Measurements from ENCODE around the gene VPREB1.
"Not testable (repeated sequence)": the region's sequence is repeated elsewhere in the genome, so short reads cannot be mapped to it uniquely, and the experiment has no call there.

VPREB1 gene

GRCh38 chr22:22214819-22215329 is 29.7 kb upstream of the VPREB1 start:
- no peak for DNase-seq (ENCODE audit: low spot score)

GRCh38 chr22:22215659-22216449 is 28.7 kb upstream of the VPREB1 start:
- no peak for DNase-seq (ENCODE audit: low spot score)

GRCh38 chr22:22216450-22216959 is 28.1 kb upstream of the VPREB1 start:
- no peak for DNase-seq (ENCODE audit: low spot score)

- no peak for DNase-seq (ENCODE audit: low spot score)
These were observed 26.3 kb upstream of the VPREB1 start for GRCh38 chr22:22218302-22218701.

- DNase-seq (ENCODE audit: low spot score), result no peak
These were observed 25.2 kb upstream of the VPREB1 start for GRCh38 chr22:22219140-22219996.

- DNase-seq (ENCODE audit: low spot score), result not testable (repeated sequence)
These were observed 23.5 kb upstream of the VPREB1 start for GRCh38 chr22:22221043-22221442.

GRCh38 chr22:22226448-22227187 is 18.0 kb upstream of the VPREB1 start:
- DNase-seq (ENCODE audit: low spot score), result no peak

GRCh38 chr22:22228421-22228820 is 16.2 kb upstream of the VPREB1 start:
- no peak for DNase-seq (ENCODE audit: low spot score)

- peak; percentile 5 for DNase-seq (ENCODE audit: low spot score)
These were observed 15.7 kb upstream of the VPREB1 start for GRCh38 chr22:22228921-22229320.

GRCh38 chr22:22229683-22230420 is 14.7 kb upstream of the VPREB1 start:
- peak; percentile 20 for DNase-seq (ENCODE audit: low spot score)

GRCh38 chr22:22230438-22230837 is 14.1 kb upstream of the VPREB1 start:
- no peak for DNase-seq (ENCODE audit: low spot score)

- no peak for DNase-seq (ENCODE audit: low spot score)
These were observed 11.5 kb upstream of the VPREB1 start for GRCh38 chr22:22233081-22233480.

GRCh38 chr22:22235558-22235957 is 9.0 kb upstream of the VPREB1 start:
- no peak for DNase-seq (ENCODE audit: low spot score)

GRCh38 chr22:22237521-22237920 is 7.1 kb upstream of the VPREB1 start:
- no peak for DNase-seq (ENCODE audit: low spot score)

- DNase-seq (ENCODE audit: low spot score), result no peak
These were observed 5.2 kb upstream of the VPREB1 start for GRCh38 chr22:22239311-22239939.

GRCh38 chr22:22241554-22241898 is 3.1 kb upstream of the VPREB1 start:
- no peak for DNase-seq (ENCODE audit: low spot score)

GRCh38 chr22:22242488-22242887 is 2.1 kb upstream of the VPREB1 start:
- DNase-seq (ENCODE audit: low spot score), result no peak

GRCh38 chr22:22243033-22243680 is 1.4 kb upstream of the VPREB1 start:
- DNase-seq (ENCODE audit: low spot score), result no peak

- no peak for DNase-seq (ENCODE audit: low spot score)
These were observed 797 bp downstream of the VPREB1 start for GRCh38 chr22:22245256-22245909.
